GM19463 (cell line): Measurements from ENCODE around the gene MRPS27.
A peak's percentile ranks its signal among the peaks of the same experiment; 100 is the strongest.

Experiments used
- ATAC-seq: cut with Tn5 transposase; IDR thresholded peaks from one replicate; pipeline ENCODE4 v1.9.1; 2021; ENCODE audit warnings: mild to moderate bottlenecking, moderate library complexity; ENCODE audit not compliant: unreplicated experiment

Gene MRPS27

GRCh38 chr5:72234868-72235267 lies 85.2 kb downstream of the MRPS27 start:
- ATAC-seq, result no peak

- peak; percentile 83 for ATAC-seq
Observed at GRCh38 chr5:72234265-72234700, 85.8 kb downstream of the MRPS27 start.

DNA sequence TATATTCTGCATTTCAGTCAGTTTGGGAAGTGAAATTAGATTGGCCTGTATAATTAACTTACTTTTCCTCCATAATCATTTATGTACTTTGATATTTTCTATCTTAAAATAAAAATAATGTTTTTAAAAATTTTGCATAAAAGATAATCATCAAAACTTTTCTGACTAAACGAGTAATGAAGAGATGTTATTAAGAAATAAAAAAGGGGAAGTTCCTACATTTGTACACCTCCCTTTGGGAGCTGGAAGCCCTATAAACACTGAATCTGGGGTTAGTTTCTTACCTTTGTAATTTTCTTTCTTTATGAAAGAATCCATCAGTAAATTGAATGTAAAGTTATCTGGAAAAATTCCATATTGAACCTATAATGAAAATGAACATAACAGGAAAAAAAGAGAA lies 86.2 kb downstream of the MRPS27 start:
- ATAC-seq, result no peak

DNA sequence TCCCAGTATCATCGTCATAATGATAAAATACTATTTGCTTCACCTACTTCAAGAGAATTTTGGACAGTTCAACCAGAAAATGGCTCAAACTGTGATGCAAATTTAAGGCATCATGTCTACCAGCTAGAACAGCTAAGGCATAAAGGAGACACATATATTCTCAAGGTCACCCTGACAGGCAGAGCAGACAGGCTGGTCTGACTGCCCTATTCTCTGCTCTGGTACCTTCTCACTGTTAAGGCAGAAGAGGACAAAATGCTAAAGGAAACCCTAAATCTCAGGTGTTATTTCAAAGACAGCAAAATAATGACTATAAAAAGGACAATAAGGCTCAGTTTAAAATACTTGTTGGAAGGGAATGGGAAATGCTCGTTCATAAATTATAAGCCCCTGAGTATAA lies 87.2 kb downstream of the MRPS27 start:
- ATAC-seq, result no peak

DNA sequence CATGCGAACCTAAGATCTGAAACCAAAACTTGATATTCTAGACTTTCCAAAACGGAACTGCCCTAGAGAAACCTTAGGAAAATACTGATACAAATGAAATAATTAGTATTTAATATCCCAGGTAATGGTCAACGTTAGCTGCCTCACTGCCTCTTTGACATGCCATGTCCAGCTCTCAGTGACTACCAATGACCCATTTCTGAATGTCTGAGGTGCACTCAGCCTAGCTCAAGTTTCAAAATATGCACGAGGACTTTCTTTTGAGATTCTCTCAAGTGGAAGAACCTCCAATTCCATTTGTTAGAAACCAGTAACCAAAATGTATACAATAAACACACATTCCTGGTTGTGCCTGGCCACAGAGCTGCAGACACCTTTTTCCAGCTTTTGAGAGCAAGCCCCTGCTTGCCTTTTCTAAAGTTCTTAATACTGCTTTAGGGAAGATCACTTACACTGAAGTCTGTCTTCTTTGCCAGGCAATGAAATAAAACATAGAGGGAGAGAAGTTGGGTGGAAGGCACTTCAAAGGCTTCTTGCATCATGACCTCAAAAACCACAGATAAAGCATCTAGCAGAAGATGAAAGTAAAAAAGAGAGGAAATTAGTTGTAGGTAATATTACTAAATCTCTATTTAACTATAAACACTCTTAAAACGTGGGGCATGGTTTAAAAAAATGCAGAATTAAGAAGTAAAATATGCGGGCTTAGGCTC lies 87.9 kb downstream of the MRPS27 start:
- ATAC-seq, result no peak

DNA sequence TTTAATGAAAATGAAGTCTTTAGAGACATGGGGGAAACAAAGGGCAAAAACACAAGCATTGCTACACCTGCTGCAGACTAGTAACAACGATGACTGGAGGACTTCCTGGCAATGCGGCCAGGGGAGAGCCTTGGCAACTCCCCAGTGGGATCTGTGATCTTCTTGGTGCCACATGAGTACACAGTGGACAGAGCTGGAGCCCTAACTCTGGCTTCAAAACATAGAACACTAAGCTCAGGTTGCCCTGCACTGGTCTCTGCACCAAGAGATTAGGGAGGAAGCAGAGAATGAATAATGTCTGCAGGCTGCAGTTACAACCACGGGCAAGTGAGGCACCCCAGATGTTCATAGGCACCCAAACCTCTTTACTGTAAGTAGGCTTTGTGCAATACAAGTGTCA lies 91.1 kb downstream of the MRPS27 start:
- ATAC-seq, result no peak

DNA sequence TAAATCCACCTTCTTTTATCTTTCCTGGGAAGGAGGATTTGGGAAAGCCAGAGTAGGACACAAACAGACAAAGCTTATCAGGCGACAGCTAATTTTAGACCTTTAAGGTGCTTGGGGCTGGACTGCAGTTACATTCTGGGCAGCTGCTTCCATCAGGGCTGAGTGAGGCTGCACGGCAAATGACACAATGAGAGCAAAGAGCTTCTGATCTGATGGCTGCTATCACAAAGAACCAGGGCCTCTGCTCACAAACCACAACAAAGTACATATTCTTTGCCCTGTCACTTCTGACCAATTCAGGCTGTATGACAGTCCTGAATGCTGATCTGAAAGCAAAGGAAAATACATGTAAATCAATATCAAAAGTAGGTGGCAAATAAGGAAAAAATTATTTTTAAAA lies 93.1 kb downstream of the MRPS27 start:
- no peak for ATAC-seq

- ATAC-seq, result no peak
Observed at GRCh38 chr5:72225741-72226140, 94.3 kb downstream of the MRPS27 start.

GRCh38 chr5:72224946-72225463 lies 95.0 kb downstream of the MRPS27 start:
- ATAC-seq, result no peak

- no peak for ATAC-seq
Observed at GRCh38 chr5:72223371-72223770, 96.7 kb downstream of the MRPS27 start.

DNA sequence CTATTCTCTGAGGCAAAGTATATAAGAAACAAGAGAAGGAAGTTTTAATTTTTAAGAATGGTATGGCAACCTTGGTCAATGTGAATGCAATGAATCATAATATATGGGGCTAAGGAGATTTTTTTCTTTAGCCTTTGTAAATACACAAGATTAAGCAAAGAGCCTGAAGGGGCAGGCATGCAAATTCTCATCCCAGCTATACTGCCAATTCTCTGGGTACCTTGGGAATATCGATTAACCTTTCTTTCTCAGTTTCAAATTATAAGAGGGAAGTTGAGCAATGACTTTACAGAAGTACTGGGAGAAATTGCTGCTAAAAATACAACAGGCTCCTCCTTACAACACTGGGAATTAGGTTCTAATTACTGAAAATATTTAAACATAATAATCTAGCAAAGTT lies 97.5 kb downstream of the MRPS27 start:
- ATAC-seq, result no peak

GRCh38 chr5:72221541-72221940 lies 98.5 kb downstream of the MRPS27 start:
- ATAC-seq, result no peak

- ATAC-seq, result no peak
Observed at GRCh38 chr5:72221099-72221498, 98.9 kb downstream of the MRPS27 start.

GRCh38 chr5:72216756-72217155 lies 103.3 kb downstream of the MRPS27 start:
- no peak for ATAC-seq

DNA sequence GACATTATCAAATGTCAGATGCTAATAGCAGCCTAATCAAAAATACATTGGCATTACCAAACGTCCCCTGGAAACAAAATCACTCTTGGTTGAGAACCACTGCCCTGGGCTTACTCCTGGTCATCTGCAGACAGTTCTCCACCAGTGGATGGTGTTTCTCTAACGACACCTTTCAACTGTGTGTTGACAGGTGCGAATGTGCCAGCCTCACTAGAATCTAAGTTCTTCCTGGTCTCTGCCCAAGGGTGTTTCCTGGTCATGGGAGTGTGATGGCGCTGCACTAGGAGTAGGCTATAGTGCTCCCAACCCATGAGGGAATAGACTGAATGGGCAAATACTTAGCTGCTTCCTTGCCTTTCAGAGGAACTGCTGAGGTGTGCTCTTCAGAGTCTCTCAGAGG lies 105.9 kb downstream of the MRPS27 start:
- ATAC-seq, result no peak

DNA sequence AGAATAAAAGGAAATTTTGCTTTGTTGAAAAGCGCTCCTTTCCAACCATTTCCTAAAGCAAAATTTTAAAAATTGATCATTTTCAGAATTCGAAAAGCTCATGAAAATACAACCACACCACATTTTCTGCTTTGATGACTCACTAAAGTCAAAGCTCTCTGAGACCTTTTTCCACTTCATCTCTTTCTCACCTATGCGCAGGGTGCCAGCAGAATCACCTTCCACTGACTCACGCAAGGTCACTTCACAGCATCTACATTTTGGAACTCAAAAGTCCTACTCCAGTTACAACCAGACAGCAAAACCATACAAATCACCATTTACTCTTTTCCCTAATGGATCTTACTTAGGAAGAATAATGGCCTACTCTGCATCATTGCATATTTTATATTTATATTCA lies 106.6 kb downstream of the MRPS27 start:
- no peak for ATAC-seq

GRCh38 chr5:72212171-72212570 lies 107.9 kb downstream of the MRPS27 start:
- ATAC-seq, result no peak

- ATAC-seq, result no peak
Observed at GRCh38 chr5:72210888-72211678, 109.0 kb downstream of the MRPS27 start.

DNA sequence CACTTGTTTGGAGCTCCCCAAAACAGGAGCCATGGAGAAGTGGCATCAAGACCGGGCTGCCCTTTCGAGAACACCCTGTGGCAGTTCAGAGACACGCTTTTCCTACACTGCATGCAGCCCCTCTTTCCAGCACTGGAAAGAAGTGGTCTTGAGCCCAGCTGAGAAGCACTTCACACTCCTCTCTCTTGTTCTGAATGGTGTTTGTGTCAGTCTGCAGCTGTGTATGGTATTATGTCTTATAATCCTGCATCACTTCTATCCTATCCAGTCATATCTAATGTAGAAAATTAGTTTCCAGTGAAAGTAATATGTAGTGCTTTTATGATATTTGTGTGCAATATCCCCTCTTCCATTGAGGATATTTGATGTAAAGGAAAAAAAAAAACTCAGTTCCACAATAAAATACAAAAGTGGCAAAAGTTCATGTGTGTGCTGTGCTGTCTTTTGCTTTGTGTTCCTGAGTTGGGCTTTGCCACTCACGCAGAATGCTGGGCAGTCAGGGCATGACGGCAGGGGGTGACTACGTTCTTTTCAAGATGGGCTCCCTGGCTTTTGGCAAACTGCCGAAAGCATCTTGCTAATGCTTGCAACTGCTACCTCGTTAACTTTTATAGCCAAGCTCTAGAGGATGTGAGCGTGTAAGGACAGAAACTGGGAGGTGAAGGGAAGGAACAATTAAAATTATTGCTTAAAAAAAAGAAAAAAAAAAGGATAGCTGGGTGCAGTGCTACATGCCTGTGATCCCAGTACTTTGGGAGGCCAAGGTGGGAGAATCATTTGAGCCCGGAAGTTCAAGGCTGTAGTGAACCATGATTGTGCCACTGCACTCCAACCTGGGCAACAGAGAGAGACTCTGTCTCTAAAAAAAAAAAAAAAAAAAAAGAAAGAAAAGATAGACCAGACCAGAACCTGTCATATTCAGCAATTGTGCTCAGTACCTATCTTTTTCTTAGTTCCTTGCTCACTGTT lies 110.6 kb downstream of the MRPS27 start:
- no peak for ATAC-seq

DNA sequence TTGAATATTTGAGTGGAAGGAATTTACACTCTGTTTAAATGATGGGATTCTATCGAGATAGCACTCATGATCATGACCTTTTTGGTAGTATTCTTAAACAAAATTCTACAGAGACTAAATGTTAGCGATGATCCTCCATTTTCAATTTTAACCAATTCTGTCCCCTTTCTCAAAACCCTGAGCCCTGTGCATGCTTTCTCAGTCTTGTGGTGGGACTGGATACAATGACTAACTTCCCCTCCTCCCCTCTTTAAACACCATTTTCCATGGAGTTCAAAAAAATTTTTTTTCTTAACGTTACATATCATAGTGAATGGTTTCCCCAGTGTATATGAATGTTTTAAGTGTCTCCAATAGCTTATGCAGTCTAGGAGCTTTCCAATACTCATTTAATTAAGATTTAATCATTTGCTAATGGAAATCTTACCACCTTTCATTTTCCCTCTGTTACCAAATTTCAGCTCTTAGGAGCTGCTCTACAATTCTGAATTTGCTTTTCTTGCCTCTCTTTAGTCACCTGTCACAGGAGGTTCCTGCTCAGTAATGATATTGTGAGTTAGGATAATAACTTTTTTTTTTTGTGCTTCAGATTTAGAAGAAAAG lies 111.6 kb downstream of the MRPS27 start:
- no peak for ATAC-seq

DNA sequence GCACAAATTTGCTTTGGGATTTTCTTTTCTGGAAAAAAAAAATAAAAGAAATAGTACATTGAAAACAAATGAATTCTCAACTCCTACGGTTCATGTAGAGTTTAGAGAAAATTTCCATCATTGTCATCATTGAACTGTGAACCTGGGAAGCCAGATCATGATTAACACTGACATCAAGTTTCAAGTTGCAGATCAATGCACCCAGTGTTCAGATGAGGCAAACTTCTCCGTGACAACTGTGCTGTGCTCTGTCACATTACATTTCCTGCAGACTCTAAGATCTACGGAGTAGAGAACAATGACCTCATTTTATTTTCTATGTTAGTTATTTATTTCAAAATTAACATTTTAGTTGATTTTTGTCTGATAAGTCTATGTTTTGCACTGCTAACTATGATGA lies 113.0 kb downstream of the MRPS27 start:
- ATAC-seq, result no peak
